Endothelial cell (in vitro differentiated cells): Measurements from ENCODE around the gene CD248. TPM values are rescaled to one million over a fixed set of nuclear protein-coding genes. Genes with fewer than 3 reads are reported as not detected.

Source experiments
- DNase-seq: peaks from one replicate; pipeline ENCODE4 v3.0.0; 2021; ENCODE audit warnings: low spot score
- H3K27ac Mint-ChIP-seq: one replicate; pipeline ENCODE4 v1.8.0; 2021; ENCODE audit warnings: mixed read lengths, inconsistent platforms; ENCODE audit not compliant: unreplicated experiment
- H3K27me3 Mint-ChIP-seq: one replicate; pipeline ENCODE4 v1.8.0; 2021; ENCODE audit warnings: mild to moderate bottlenecking, moderate library complexity, mixed read lengths, inconsistent platforms; ENCODE audit not compliant: unreplicated experiment
- H3K36me3 Mint-ChIP-seq: one replicate; pipeline ENCODE4 v1.8.0; 2021; ENCODE audit warnings: mild to moderate bottlenecking, low read depth, mixed read lengths, inconsistent platforms; ENCODE audit not compliant: unreplicated experiment
- H3K4me1 Mint-ChIP-seq: one replicate; pipeline ENCODE4 v1.8.0; 2021; ENCODE audit warnings: mild to moderate bottlenecking, mixed read lengths, inconsistent platforms; ENCODE audit not compliant: unreplicated experiment
- H3K4me3 Mint-ChIP-seq: one replicate; pipeline ENCODE4 v1.8.0; 2021; ENCODE audit warnings: mild to moderate bottlenecking, mixed read lengths, inconsistent platforms; ENCODE audit not compliant: unreplicated experiment
- H3K9me3 Mint-ChIP-seq: one replicate; pipeline ENCODE4 v1.8.0; 2021; ENCODE audit warnings: mixed read lengths, inconsistent platforms; ENCODE audit not compliant: unreplicated experiment
- total RNA-seq: library from RNA; stranded (reverse); fragmentation: NEBNext Ultra II Directional; extraction: Animal tissue kit (Norgen Biotek cat#: 25700); gene quantifications from one replicate; pipeline ENCODE4 v1.2.1, GENCODE V29; 2021; ENCODE audit not compliant: unreplicated experiment
- TF ChIP-seq, protein P1 (sequence below): fragments of 200-600 bp; sonication (generic); IDR thresholded peaks from one replicate; pipeline ENCODE4 v1.5.0; 2021; ENCODE audit warnings: antibody characterized with exemption; ENCODE audit not compliant: unreplicated experiment

CD248 gene
- total RNA-seq, 1 donor from 2014 or later = 2.9 TPM

DNA sequence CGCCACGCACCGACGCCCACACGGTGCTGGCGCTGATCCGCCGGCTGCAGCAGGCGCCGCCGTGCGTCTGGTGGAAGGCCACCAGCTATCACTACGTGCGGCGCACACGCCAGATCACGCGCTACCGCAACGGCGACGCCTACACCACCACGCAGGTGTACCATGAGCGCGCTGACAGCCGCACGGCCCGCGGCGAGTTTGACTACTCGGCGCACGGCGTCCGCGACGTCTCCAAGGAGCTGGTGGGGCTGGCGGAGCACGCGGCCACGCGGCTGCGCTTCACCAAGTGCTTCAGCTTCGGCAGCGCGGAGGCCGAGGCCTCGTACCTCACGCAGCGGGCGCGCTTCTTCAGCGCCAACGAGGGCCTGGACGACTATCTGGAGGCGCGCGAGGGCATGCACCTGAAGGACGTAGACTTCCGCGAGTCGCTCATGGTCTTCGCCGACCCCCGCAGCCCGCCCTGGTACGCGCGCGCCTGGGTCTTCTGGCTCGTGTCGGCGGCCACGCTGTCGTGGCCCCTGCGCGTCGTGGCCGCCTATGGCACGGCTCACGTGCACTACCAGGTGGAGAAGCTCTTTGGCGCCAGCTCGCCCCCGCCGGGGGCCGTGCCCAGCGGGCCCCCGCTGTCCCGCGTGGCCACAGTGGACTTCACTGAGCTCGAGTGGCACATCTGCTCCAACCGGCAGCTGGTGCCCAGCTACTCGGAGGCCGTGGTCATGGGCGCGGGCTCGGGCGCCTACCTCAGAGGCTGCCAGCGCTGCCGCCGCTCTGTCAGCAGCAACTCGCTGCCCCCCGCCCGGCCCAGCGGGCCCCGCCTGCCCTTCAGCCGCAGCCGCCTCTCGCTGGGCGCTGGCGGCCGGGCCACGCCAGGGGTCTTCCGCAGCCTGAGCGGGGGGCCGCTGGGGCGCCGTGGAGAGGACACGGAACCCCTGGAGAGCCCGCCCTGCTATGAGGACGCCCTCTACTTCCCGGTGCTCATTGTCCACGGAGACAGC is 21.9 kb downstream of the CD248 start:
- Mint-ChIP-seq H3K27me3 (peaks cover 20% of the 10 kb centered on the region), H3K9me3 (no peaks in the 10 kb centered on the region), H3K36me3 (peaks cover 4% of the 10 kb centered on the region), H3K27ac (no peak overlapping the region), H3K4me3 (no peak overlapping the region), H3K4me1 (peaks cover 8% of the 10 kb centered on the region)
- TF ChIP-seq, protein P1, sequence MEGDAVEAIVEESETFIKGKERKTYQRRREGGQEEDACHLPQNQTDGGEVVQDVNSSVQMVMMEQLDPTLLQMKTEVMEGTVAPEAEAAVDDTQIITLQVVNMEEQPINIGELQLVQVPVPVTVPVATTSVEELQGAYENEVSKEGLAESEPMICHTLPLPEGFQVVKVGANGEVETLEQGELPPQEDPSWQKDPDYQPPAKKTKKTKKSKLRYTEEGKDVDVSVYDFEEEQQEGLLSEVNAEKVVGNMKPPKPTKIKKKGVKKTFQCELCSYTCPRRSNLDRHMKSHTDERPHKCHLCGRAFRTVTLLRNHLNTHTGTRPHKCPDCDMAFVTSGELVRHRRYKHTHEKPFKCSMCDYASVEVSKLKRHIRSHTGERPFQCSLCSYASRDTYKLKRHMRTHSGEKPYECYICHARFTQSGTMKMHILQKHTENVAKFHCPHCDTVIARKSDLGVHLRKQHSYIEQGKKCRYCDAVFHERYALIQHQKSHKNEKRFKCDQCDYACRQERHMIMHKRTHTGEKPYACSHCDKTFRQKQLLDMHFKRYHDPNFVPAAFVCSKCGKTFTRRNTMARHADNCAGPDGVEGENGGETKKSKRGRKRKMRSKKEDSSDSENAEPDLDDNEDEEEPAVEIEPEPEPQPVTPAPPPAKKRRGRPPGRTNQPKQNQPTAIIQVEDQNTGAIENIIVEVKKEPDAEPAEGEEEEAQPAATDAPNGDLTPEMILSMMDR = no peak
- DNase-seq = no peak

GRCh38 chr11:66293777-66294625 is 22.8 kb downstream of the CD248 start:
- Mint-ChIP-seq H3K27me3 (peaks cover 27% of the 10 kb centered on the region), H3K4me1 (peaks cover 12% of the 10 kb centered on the region), H3K4me3 (peak overlapping the region; percentile 9), H3K36me3 (peaks cover 4% of the 10 kb centered on the region), H3K27ac (peak overlapping the region; percentile 18), H3K9me3 (no peaks in the 10 kb centered on the region)
- no peak for DNase-seq
- TF ChIP-seq, protein P1 = no peak

GRCh38 chr11:66293352-66293751 is 23.5 kb downstream of the CD248 start:
- peaks cover 27% of the 10 kb centered on the region for H3K27me3 Mint-ChIP-seq
- peak overlapping the region; percentile 18 for H3K27ac Mint-ChIP-seq
- H3K4me1 Mint-ChIP-seq = peaks cover 14% of the 10 kb centered on the region
- DNase-seq = no peak
- no peaks in the 10 kb centered on the region for H3K9me3 Mint-ChIP-seq
- H3K4me3 Mint-ChIP-seq = peak overlapping the region; percentile 9
- H3K36me3 Mint-ChIP-seq = peaks cover 4% of the 10 kb centered on the region
- TF ChIP-seq, protein P1 = no peak

GRCh38 chr11:66292543-66293332 is 24.1 kb downstream of the CD248 start:
- DNase-seq = no peak

More at GRCh38 chr11:66292543-66293332, 24.1 kb downstream of the CD248 start:
- peak overlapping the region; percentile 62 for H3K4me3 Mint-ChIP-seq
- peaks cover 27% of the 10 kb centered on the region for H3K27me3 Mint-ChIP-seq
- H3K36me3 Mint-ChIP-seq = peaks cover 4% of the 10 kb centered on the region
- H3K9me3 Mint-ChIP-seq = no peaks in the 10 kb centered on the region
- TF ChIP-seq, protein P1 = no peak
- peaks cover 18% of the 10 kb centered on the region for H3K4me1 Mint-ChIP-seq
- peak overlapping the region; percentile 7 for H3K27ac Mint-ChIP-seq
